Hepatocyte (in vitro differentiated cells): Measurements from ENCODE around the gene DNAH5. TPM values are rescaled to one million over a fixed set of nuclear protein-coding genes. Genes with fewer than 3 reads are reported as not detected.

Experiments
- DNase-seq: peaks from one replicate; pipeline ENCODE4 v3.0.0-alpha.2; 2016; ENCODE audit warnings: low spot score
- H2AFZ ChIP-seq: fragments of 200-600 bp; sonication (generic); 2 replicates; pipeline ENCODE4 v1.6.0; 2016; ENCODE audit warnings: antibody characterized with exemption, mild to moderate bottlenecking
- H3K27ac ChIP-seq: fragments of 200-600 bp; sonication (generic); 2 replicates; pipeline ENCODE4 v1.5.1; 2016; ENCODE audit warnings: mild to moderate bottlenecking
- H3K27me3 ChIP-seq: fragments of 200-600 bp; sonication (generic); 2 replicates; pipeline ENCODE4 v1.6.1; 2016
- H3K36me3 ChIP-seq: fragments of 200-600 bp; sonication (generic); replicated peaks from 2 replicates; pipeline ENCODE4 v1.5.1; 2016; ENCODE audit warnings: low read depth; ENCODE audit not compliant: insufficient read depth
- H3K4me1 ChIP-seq: fragments of 200-600 bp; sonication (generic); 2 replicates; pipeline ENCODE4 v1.5.1; 2016; ENCODE audit warnings: mild to moderate bottlenecking, moderate library complexity; ENCODE audit not compliant: insufficient read depth
- H3K4me2 ChIP-seq: fragments of 200-600 bp; sonication (generic); 2 replicates; pipeline ENCODE4 v1.6.0; 2016
- H3K4me3 ChIP-seq: fragments of 200-600 bp; sonication (generic); 2 replicates; pipeline ENCODE4 v1.5.1; 2016; ENCODE audit warnings: mild to moderate bottlenecking
- H3K79me2 ChIP-seq: fragments of 200-600 bp; sonication (generic); 2 replicates; pipeline ENCODE4 v1.6.0; 2017; ENCODE audit warnings: mild to moderate bottlenecking
- H3K9me2 ChIP-seq: fragments of 200-600 bp; sonication (generic); replicated peaks from 2 replicates; pipeline ENCODE4 v1.6.0; 2017; ENCODE audit warnings: mild to moderate bottlenecking; ENCODE audit not compliant: insufficient read depth
- H3K9me3 ChIP-seq: fragments of 200-600 bp; sonication (generic); 2 replicates; pipeline ENCODE4 v1.5.1; 2016; ENCODE audit warnings: low read depth, mild to moderate bottlenecking
- H4K20me1 ChIP-seq: fragments of 200-600 bp; sonication (generic); 2 replicates; pipeline ENCODE4 v1.6.0; 2016; ENCODE audit warnings: mild to moderate bottlenecking; ENCODE audit not compliant: insufficient read depth, poor library complexity, severe bottlenecking
- CTCF ChIP-seq: fragments of 200-600 bp; sonication (generic); IDR thresholded peaks from 2 replicates; pipeline ENCODE4 v1.5.1; 2016; ENCODE audit warnings: antibody characterized with exemption, mild to moderate bottlenecking; ENCODE audit not compliant: poor library complexity
- EZH2 ChIP-seq: fragments of 200-600 bp; sonication (generic); IDR thresholded peaks from 2 replicates; pipeline ENCODE4 v1.6.1; 2016; ENCODE audit warnings: antibody characterized with exemption, mild to moderate bottlenecking, borderline replicate concordance
- EZH2phosphoT487 ChIP-seq: fragments of 200-600 bp; sonication (generic); IDR thresholded peaks from one replicate; pipeline ENCODE4 v1.6.1; 2018; ENCODE audit warnings: antibody characterized with exemption, mild to moderate bottlenecking, low read depth, moderate library complexity; ENCODE audit not compliant: unreplicated experiment, severe bottlenecking
- WGBS: methylation state at CpG from one replicate; pipeline ENCODE4 v1.1.6; 2016; ENCODE audit warnings: low lambda C conversion rate; ENCODE audit errors: missing lambda C conversion rate; 5-methylcytosine and 5-hydroxymethylcytosine counted together
- polyA plus RNA-seq: library from polyadenylated mRNA; unstranded; fragments of >200 nt; fragmentation: Nextera tagmentation; extraction: Ambion mirVana; gene quantifications from 2 replicates; pipeline ENCODE4 v1.2.1, GENCODE V29; 2016
- total RNA-seq: library from RNA; depleted of rRNA; stranded (reverse); fragments of >200 nt; gene quantifications from 2 replicates; pipeline ENCODE4 v1.2.3, GENCODE V29; 2014

The DNAH5 gene
- total RNA-seq, result 0.40 and 0.72 TPM in 2 replicates
- polyA plus RNA-seq, result 0.17 and 0.64 TPM in 2 replicates

GRCh38 chr5:13944560-13945199, at the start of gene DNAH5:
TSS of gene DNAH5 (minus strand) at chr5:13944688. CDS start at chr5:13944438, 250 bp downstream.
- H3K9me2 ChIP-seq, result no peaks in the 10 kb centered on the region
- no peaks in the 10 kb centered on the region for H3K79me2 ChIP-seq
- WGBS, result 40% methylated on average over 4 of the region's 4 CpGs
- H3K27me3 ChIP-seq, result no peaks in the 10 kb centered on the region
- no peak within 1 kb of the TSS for H3K4me2 ChIP-seq
- no peak within 1 kb of the TSS for H2AFZ ChIP-seq
- DNase-seq, result no peak
- no peaks in the 10 kb centered on the region for H3K9me3 ChIP-seq
- H3K4me1 ChIP-seq, result no peaks in the 10 kb centered on the region
- no peaks in the 10 kb centered on the region for H3K36me3 ChIP-seq
- TF ChIP-seq EZH2 (no peak), EZH2phosphoT487 (no peak), CTCF (no peak)
- no peak within 1 kb of the TSS for H3K27ac ChIP-seq
- no peak within 1 kb of the TSS for H3K4me3 ChIP-seq
- H4K20me1 ChIP-seq, result no peaks in the 10 kb centered on the region

GRCh38 chr5:13993926-13994325, 49.4 kb upstream of the DNAH5 start:
- DNase-seq, result no peak
- Histone ChIP-seq H3K27me3 (peaks cover 12% of the 10 kb centered on the region), H3K36me3 (no peaks in the 10 kb centered on the region), H3K79me2 (no peaks in the 10 kb centered on the region), H3K9me3 (no peaks in the 10 kb centered on the region), H4K20me1 (no peaks in the 10 kb centered on the region), H3K4me2 (no peak overlapping the region), H3K4me1 (no peaks in the 10 kb centered on the region), H3K4me3 (no peak overlapping the region), H2AFZ (no peak overlapping the region), H3K27ac (no peak overlapping the region), H3K9me2 (no peaks in the 10 kb centered on the region)
- no peak for TF ChIP-seq EZH2phosphoT487
- no peak for TF ChIP-seq CTCF
- no peak for TF ChIP-seq EZH2
- WGBS, result 65% methylated on average over 11 of the region's 11 CpGs

- Histone ChIP-seq H3K9me2 (no peaks in the 10 kb centered on the region), H3K27ac (no peak overlapping the region), H3K9me3 (no peaks in the 10 kb centered on the region), H3K4me3 (no peak overlapping the region), H3K4me2 (no peak overlapping the region), H2AFZ (no peak overlapping the region), H3K79me2 (no peaks in the 10 kb centered on the region), H3K27me3 (peaks cover 12% of the 10 kb centered on the region), H3K4me1 (no peaks in the 10 kb centered on the region), H4K20me1 (no peaks in the 10 kb centered on the region), H3K36me3 (no peaks in the 10 kb centered on the region)
- no peak for DNase-seq
- WGBS, result 95% methylated on average over 4 of the region's 4 CpGs
- no peak for TF ChIP-seq EZH2phosphoT487
- TF ChIP-seq EZH2, result no peak
- no peak for TF ChIP-seq CTCF
Measured at GRCh38 chr5:13992795-13993194, 48.3 kb upstream of the DNAH5 start.

- no peak overlapping the region for H3K4me2 ChIP-seq
- H4K20me1 ChIP-seq, result no peaks in the 10 kb centered on the region
- no peaks in the 10 kb centered on the region for H3K9me2 ChIP-seq
- TF ChIP-seq EZH2phosphoT487 (no peak), CTCF (no peak), EZH2 (no peak)
- no peaks in the 10 kb centered on the region for H3K4me1 ChIP-seq
- H3K4me3 ChIP-seq, result no peak overlapping the region
- no peak for DNase-seq
- no peak overlapping the region for H2AFZ ChIP-seq
- no peaks in the 10 kb centered on the region for H3K36me3 ChIP-seq
- peaks cover 12% of the 10 kb centered on the region for H3K27me3 ChIP-seq
- H3K9me3 ChIP-seq, result no peaks in the 10 kb centered on the region
- H3K79me2 ChIP-seq, result no peaks in the 10 kb centered on the region
- H3K27ac ChIP-seq, result no peak overlapping the region
- WGBS, result 65% methylated on average over 1 of the region's 3 CpGs
Measured at GRCh38 chr5:13991365-13991764, 46.9 kb upstream of the DNAH5 start.
